ENCODE measurements around the gene TBC1D10A.

- no peak for TF ChIP-seq EZH2 (IDR thresholded peaks at IDR 0.05)
- no peak for TF ChIP-seq POLR2AphosphoS5 (IDR thresholded peaks at IDR 0.05; ENCODE audit: borderline replicate concordance, low read depth, low read length)
- no peak for TF ChIP-seq FOXP2 (optimal IDR thresholded peaks at IDR 0.05; ENCODE audit: control extremely low read depth, extremely low read length, insufficient read depth)
Observed at GRCh38 chr22:30370641-30371230, 44.0 kb upstream of the TBC1D10A start.
